ENCODE results near the gene ICOS.
"Not testable (repeated sequence)": the region's sequence is repeated elsewhere in the genome, so short reads cannot be mapped to it uniquely, and the experiment has no call there.

ICOS gene

GRCh38 chr2:203918264-203918663, 18.3 kb upstream of the ICOS start:
- DNase-seq (ENCODE audit: low read depth), result no peak

- no peak for DNase-seq (ENCODE audit: low read depth)
Observed at GRCh38 chr2:203918839-203919238, 17.7 kb upstream of the ICOS start.

GRCh38 chr2:203925512-203926158, 10.9 kb upstream of the ICOS start:
- DNase-seq (ENCODE audit: low read depth), result no peak

GRCh38 chr2:203928849-203929248, 7.7 kb upstream of the ICOS start:
- DNase-seq (ENCODE audit: low read depth), result peak; percentile 7

GRCh38 chr2:203931262-203931661, 5.3 kb upstream of the ICOS start:
- DNase-seq (ENCODE audit: low read depth), result not testable (repeated sequence)

- DNase-seq (ENCODE audit: low read depth), result peak; percentile 2
Observed at GRCh38 chr2:203934041-203934492, 2.5 kb upstream of the ICOS start.

GRCh38 chr2:203934711-203935438, 1.7 kb upstream of the ICOS start:
- DNase-seq (ENCODE audit: low read depth), result no peak

GRCh38 chr2:203935568-203935967, 995 bp upstream of the ICOS start:
- no peak for DNase-seq (ENCODE audit: low read depth)

GRCh38 chr2:203936949-203937348, 386 bp downstream of the ICOS start:
- DNase-seq (ENCODE audit: low read depth), result no peak

GRCh38 chr2:203937788-203938187, 1.2 kb downstream of the ICOS start:
- DNase-seq (ENCODE audit: low read depth), result no peak

GRCh38 chr2:203940039-203940438, 3.5 kb downstream of the ICOS start:
- DNase-seq (ENCODE audit: low read depth), result no peak

- DNase-seq (ENCODE audit: low read depth), result not testable (repeated sequence)
Observed at GRCh38 chr2:203943493-203944382, 7.2 kb downstream of the ICOS start.

- DNase-seq (ENCODE audit: low read depth), result no peak
Observed at GRCh38 chr2:203948733-203949132, 12.2 kb downstream of the ICOS start.

- peak; percentile 51 for DNase-seq (ENCODE audit: low read depth)
Observed at GRCh38 chr2:203949228-203949627, 12.7 kb downstream of the ICOS start.

GRCh38 chr2:203951366-203951902, 14.9 kb downstream of the ICOS start:
- no peak for DNase-seq (ENCODE audit: low read depth)

GRCh38 chr2:203959265-203959664, 22.7 kb downstream of the ICOS start:
- DNase-seq (ENCODE audit: low read depth), result no peak

- DNase-seq (ENCODE audit: low read depth), result peak; percentile 9
Observed at GRCh38 chr2:203959672-203960071, 23.1 kb downstream of the ICOS start.

- DNase-seq (ENCODE audit: low read depth), result peak; percentile 20
Observed at GRCh38 chr2:203960811-203961210, 24.2 kb downstream of the ICOS start.

GRCh38 chr2:203965190-203965589, 28.6 kb downstream of the ICOS start:
- peak; percentile 5 for DNase-seq (ENCODE audit: low read depth)

GRCh38 chr2:203971251-203971650, 34.7 kb downstream of the ICOS start:
- DNase-seq (ENCODE audit: low read depth), result no peak

GRCh38 chr2:203972066-203972465, 35.5 kb downstream of the ICOS start:
- no peak for DNase-seq (ENCODE audit: low read depth)

- no peak for DNase-seq (ENCODE audit: low read depth)
Observed at GRCh38 chr2:203973000-203973399, 36.4 kb downstream of the ICOS start.
